HepG2 (cell line): ENCODE results near the gene WDR18. TPM values are rescaled to one million over a fixed set of nuclear protein-coding genes. Genes with fewer than 3 reads are reported as not detected.

Experiments
- ATAC-seq: fragments of 200-7000 bp; cut with Tn5 transposase; 3 replicates; pipeline ENCODE4 v1.9.1; 2020; ENCODE audit warnings: mild to moderate bottlenecking, moderate library complexity
- BruUV-seq: library from RNA; stranded (reverse); fragments of 400-500 nt; replicated peaks from 2 replicates; lab custom pipeline; 2021; lab: Mats Ljungman, UMichigan
- CTCF ChIA-PET: fragments of 300-600 bp; formaldehyde crosslinking; extraction: SDS; loops from one replicate; lab custom pipeline; 2021; ENCODE audit warnings: low total read pairs, inconsistent platforms, low intra/inter-chr PET ratio; lab: Yijun Ruan, JAX
- POLR2A ChIA-PET: fragments of 350-600 bp; sonication (Branson Sonifier 250); formaldehyde crosslinking; loops from one replicate; lab custom pipeline; 2020; ENCODE audit warnings: antibody characterized with exemption, inconsistent platforms; lab: Yijun Ruan, JAX
- DNase-seq: peaks from one replicate; pipeline ENCODE4 v3.0.0-alpha.2; 2015; ENCODE audit warnings: low spot score
- FAIRE-seq: peaks from 3 replicates; lab custom pipeline; 2011; peaks lifted over from hg19 to GRCh38; lab: Jason Lieb, UNC
- H2AFZ ChIP-seq: one replicate; pipeline ENCODE4 v1.6.1; 2011; ENCODE audit warnings: low read length, inconsistent platforms
- H3K27ac ChIP-seq: fragments of 300-600 bp; 3 replicates; pipeline ENCODE4 v1.8.0; 2011; ENCODE audit warnings: mixed run types, mild to moderate bottlenecking, mixed read lengths, low read length, inconsistent platforms; ENCODE audit not compliant: insufficient read depth; ENCODE audit errors: extremely low read length
- H3K27me3 ChIP-seq, 2 experiments: fragments of 200-600 bp in 1 of 2; 2 replicates in 1 of 2; 3 replicates in 1 of 2; pipeline versions ENCODE4 v1.6.0 to v1.8.0; 2011; ENCODE audit warnings: low read length in 2 of 2, mild to moderate bottlenecking in 2 of 2, moderate library complexity in 2 of 2, inconsistent platforms in 1 of 2; ENCODE audit not compliant: insufficient read depth in 2 of 2, control insufficient read depth in 1 of 2
- H3K36me3 ChIP-seq, 2 experiments: fragments of 200-600 bp in 1 of 2; replicated peaks in 1 of 2; 2 replicates in 1 of 2; 3 replicates in 1 of 2; pipeline versions ENCODE4 v1.5.1 to v1.8.0; 2011; ENCODE audit warnings: low read length in 2 of 2, inconsistent platforms in 1 of 2; ENCODE audit not compliant: insufficient read depth in 2 of 2, control insufficient read depth in 1 of 2
- H3K4me1 ChIP-seq: 2 replicates; pipeline ENCODE4 v1.5.1; 2012; ENCODE audit warnings: low read length, inconsistent platforms; ENCODE audit not compliant: insufficient read depth
- H3K4me2 ChIP-seq: 2 replicates; pipeline ENCODE4 v1.6.0; 2011; ENCODE audit warnings: low read depth, low read length, inconsistent platforms
- H3K4me3 ChIP-seq, 3 experiments: fragments of 200-600 bp in 1 of 3; sonication (generic), shearing (Covaris generic) in 1 of 3; replicated peaks in 1 of 3; 2 replicates each; pipeline ENCODE4 v1.5.1; 2011 to 2016; ENCODE audit warnings: low read length in 3 of 3, inconsistent platforms in 2 of 3, low read depth in 2 of 3, mild to moderate bottlenecking in 2 of 3, control low read depth in 1 of 3, mixed read lengths in 1 of 3; ENCODE audit not compliant: insufficient read depth in 1 of 3
- H3K79me2 ChIP-seq: one replicate; pipeline ENCODE4 v1.6.1; 2011; ENCODE audit warnings: low read length, inconsistent platforms; ENCODE audit not compliant: insufficient read depth
- H3K9ac ChIP-seq: 2 replicates; pipeline ENCODE4 v1.6.0; 2011; ENCODE audit warnings: mild to moderate bottlenecking, low read depth, low read length, inconsistent platforms; ENCODE audit not compliant: insufficient read depth
- H3K9me3 ChIP-seq: 2 replicates; pipeline ENCODE4 v1.5.1; 2012; ENCODE audit warnings: mild to moderate bottlenecking, low read length
- H4K20me1 ChIP-seq: 2 replicates; pipeline ENCODE4 v1.6.0; 2011; ENCODE audit warnings: inconsistent platforms, mild to moderate bottlenecking, low read length, moderate library complexity; ENCODE audit not compliant: insufficient read depth
- MBNL3 ChIP-seq: fragments of 250-450 bp; sonication (Bioruptor Pico); conservative IDR thresholded peaks from 2 replicates; pipeline ENCODE4 v1.8.0; 2022; ENCODE audit warnings: mild to moderate bottlenecking, inconsistent platforms
- PHF20 ChIP-seq: sonication (generic); formaldehyde crosslinking; IDR thresholded peaks from 2 replicates; pipeline ENCODE4 v1.5.0; 2020; ENCODE audit warnings: mild to moderate bottlenecking, missing genetic modification reagents
- RXRB ChIP-seq: IDR thresholded peaks from 2 replicates; pipeline ENCODE4 v1.6.1; 2016; ENCODE audit warnings: borderline replicate concordance, missing genetic modification reagents, missing compliant biosample characterization
- ZNF33A ChIP-seq: sonication (generic); formaldehyde crosslinking; IDR thresholded peaks from 2 replicates; pipeline ENCODE4 v1.5.1; 2020; ENCODE audit warnings: missing genetic modification reagents, mild to moderate bottlenecking, moderate library complexity, borderline replicate concordance
- ZNF589 ChIP-seq: sonication (generic); formaldehyde crosslinking; conservative IDR thresholded peaks from 2 replicates; pipeline ENCODE4 v1.8.0; 2022; ENCODE audit warnings: mild to moderate bottlenecking, moderate library complexity, missing genetic modification reagents
- WGBS: methylation state at CpG from one replicate; pipeline ENCODE4 v1.1.6; 2017; ENCODE audit warnings: low lambda C conversion rate; 5-methylcytosine and 5-hydroxymethylcytosine counted together
- in situ Hi-C: cut with HindIII; loops from 2 replicates; pipeline ENCODE4 v1.10.0; 2017; ENCODE audit warnings: low pct_unique_long_range_greater_than_20kb; ENCODE audit not compliant: extremely low pct_ligation_motif_present
- intact Hi-C: fragments of 100-400 bp; cut with micrococcal nuclease; formaldehyde crosslinking; loops from one replicate; pipeline ENCODE4 v1.10.0; 2022; ENCODE audit not compliant: unreplicated experiment
- polyA plus RNA-seq, 8 experiments: library from polyadenylated mRNA; depleted of rRNA in 3 of 8; stranded (reverse) in 7 of 8; unstranded in 1 of 8; fragments of >200 nt; fragmentation: Illumina TruSeq in 4 of 8; extraction: Trizol in 4 of 8; gene quantifications; 2 replicates each; pipeline versions ENCODE4 v1.2.1 to v1.2.3, GENCODE V29; 2011 to 2016; ENCODE audit warnings: low read depth in 4 of 8, missing spikeins in 1 of 8, mixed read lengths in 1 of 8; ENCODE audit not compliant: insufficient read depth in 1 of 8
- total RNA-seq, 5 experiments: library from RNA; depleted of rRNA; stranded (reverse); fragments of >200 nt; fragmentation: Illumina TruSeq; extraction: Trizol; gene quantifications; 2 replicates each; pipeline ENCODE4 v1.2.3, GENCODE V29; 2016; ENCODE audit warnings: low read depth in 1 of 5
- TF ChIP-seq, protein P1 (sequence below): sonication (generic); formaldehyde crosslinking; IDR thresholded peaks from 2 replicates; pipeline ENCODE4 v1.9.0; 2021; ENCODE audit warnings: missing genetic modification reagents, borderline replicate concordance
- TF ChIP-seq, protein P2 (sequence below): IDR thresholded peaks from 2 replicates; pipeline ENCODE4 v1.4.0; 2020; ENCODE audit warnings: mild to moderate bottlenecking, missing genetic modification reagents

WDR18 gene
- total and polyA plus RNA-seq, 2 of the 13 experiments (the other 11 are each of a cell fraction or from before 2014, with no cell fraction given): 36.4 to 47.6 TPM

DNA sequence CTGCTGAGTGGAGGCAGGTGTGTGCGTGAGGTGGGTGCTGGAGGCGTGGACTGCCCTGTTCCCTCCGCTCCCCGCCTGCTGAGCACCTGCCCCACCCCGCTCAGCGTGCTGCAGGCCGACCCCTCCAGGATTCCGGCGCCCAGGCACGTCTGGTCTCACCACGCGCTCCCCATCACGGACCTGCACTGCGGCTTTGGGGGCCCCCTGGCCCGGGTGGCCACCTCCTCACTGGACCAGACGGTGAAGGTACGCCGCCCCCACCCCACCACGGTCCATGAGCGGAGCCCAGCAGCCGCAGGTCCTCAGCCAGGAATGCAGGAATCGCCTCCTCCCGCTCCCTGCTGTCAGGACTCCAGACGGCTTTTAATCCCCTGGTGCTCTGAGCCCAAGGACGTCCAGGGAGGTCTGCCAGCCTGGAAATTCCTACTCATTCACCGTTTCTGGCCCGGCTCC lies 6.0 kb downstream of the WDR18 start:
- no TSS peak for BruUV-seq
- H3K4me2 ChIP-seq: no peak overlapping the region
- intact Hi-C loops (loop anchor here (10.0 kb wide), 1 partner anchor 205 kb away; no protein-coding TSS in a partner anchor), in situ Hi-C loops (no loop called here)
- ATAC-seq: no peak
- H3K79me2 ChIP-seq: peaks cover 5% of the 10 kb centered on the region
- no peaks in the 10 kb centered on the region for H3K27me3 ChIP-seq
- TF ChIP-seq, protein P1, sequence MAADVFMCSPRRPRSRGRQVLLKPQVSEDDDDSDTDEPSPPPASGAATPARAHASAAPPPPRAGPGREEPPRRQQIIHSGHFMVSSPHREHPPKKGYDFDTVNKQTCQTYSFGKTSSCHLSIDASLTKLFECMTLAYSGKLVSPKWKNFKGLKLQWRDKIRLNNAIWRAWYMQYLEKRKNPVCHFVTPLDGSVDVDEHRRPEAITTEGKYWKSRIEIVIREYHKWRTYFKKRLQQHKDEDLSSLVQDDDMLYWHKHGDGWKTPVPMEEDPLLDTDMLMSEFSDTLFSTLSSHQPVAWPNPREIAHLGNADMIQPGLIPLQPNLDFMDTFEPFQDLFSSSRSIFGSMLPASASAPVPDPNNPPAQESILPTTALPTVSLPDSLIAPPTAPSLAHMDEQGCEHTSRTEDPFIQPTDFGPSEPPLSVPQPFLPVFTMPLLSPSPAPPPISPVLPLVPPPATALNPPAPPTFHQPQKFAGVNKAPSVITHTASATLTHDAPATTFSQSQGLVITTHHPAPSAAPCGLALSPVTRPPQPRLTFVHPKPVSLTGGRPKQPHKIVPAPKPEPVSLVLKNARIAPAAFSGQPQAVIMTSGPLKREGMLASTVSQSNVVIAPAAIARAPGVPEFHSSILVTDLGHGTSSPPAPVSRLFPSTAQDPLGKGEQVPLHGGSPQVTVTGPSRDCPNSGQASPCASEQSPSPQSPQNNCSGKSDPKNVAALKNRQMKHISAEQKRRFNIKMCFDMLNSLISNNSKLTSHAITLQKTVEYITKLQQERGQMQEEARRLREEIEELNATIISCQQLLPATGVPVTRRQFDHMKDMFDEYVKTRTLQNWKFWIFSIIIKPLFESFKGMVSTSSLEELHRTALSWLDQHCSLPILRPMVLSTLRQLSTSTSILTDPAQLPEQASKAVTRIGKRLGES (CRISPR knock-in tag): no peak
- TF ChIP-seq, protein P2, sequence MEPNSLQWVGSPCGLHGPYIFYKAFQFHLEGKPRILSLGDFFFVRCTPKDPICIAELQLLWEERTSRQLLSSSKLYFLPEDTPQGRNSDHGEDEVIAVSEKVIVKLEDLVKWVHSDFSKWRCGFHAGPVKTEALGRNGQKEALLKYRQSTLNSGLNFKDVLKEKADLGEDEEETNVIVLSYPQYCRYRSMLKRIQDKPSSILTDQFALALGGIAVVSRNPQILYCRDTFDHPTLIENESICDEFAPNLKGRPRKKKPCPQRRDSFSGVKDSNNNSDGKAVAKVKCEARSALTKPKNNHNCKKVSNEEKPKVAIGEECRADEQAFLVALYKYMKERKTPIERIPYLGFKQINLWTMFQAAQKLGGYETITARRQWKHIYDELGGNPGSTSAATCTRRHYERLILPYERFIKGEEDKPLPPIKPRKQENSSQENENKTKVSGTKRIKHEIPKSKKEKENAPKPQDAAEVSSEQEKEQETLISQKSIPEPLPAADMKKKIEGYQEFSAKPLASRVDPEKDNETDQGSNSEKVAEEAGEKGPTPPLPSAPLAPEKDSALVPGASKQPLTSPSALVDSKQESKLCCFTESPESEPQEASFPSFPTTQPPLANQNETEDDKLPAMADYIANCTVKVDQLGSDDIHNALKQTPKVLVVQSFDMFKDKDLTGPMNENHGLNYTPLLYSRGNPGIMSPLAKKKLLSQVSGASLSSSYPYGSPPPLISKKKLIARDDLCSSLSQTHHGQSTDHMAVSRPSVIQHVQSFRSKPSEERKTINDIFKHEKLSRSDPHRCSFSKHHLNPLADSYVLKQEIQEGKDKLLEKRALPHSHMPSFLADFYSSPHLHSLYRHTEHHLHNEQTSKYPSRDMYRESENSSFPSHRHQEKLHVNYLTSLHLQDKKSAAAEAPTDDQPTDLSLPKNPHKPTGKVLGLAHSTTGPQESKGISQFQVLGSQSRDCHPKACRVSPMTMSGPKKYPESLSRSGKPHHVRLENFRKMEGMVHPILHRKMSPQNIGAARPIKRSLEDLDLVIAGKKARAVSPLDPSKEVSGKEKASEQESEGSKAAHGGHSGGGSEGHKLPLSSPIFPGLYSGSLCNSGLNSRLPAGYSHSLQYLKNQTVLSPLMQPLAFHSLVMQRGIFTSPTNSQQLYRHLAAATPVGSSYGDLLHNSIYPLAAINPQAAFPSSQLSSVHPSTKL (CRISPR knock-in tag): no peak
- no peak for TF ChIP-seq PHF20 (CRISPR knock-in tag)
- TF ChIP-seq ZNF589 (CRISPR knock-in tag): no peak
- no peak for TF ChIP-seq ZNF33A (CRISPR knock-in tag)
- TF ChIP-seq RXRB (CRISPR knock-in tag): no peak
- no peak for TF ChIP-seq MBNL3 (CRISPR knock-in tag)
- ChIA-PET POLR2A (no interaction called here), CTCF (no interaction called here)
- no peak overlapping the region for H3K9ac ChIP-seq
- DNase-seq: no peak
- H3K4me1 ChIP-seq: peaks cover 35% of the 10 kb centered on the region
- peaks cover 22 to 46% of the 10 kb centered on the region in 2 experiments for H3K36me3 ChIP-seq
- no peak overlapping the region for H3K4me3 ChIP-seq
- no peaks in the 10 kb centered on the region for H3K9me3 ChIP-seq
- FAIRE-seq: no peak
- H3K27ac ChIP-seq: no peak overlapping the region
- no peak overlapping the region for H2AFZ ChIP-seq
- WGBS: 87% methylated on average over 12 of the region's 27 CpGs
- H4K20me1 ChIP-seq: peaks cover 6% of the 10 kb centered on the region; the same call in 1 of the 2 replicates
